CMK (cell line): ENCODE results near the gene PTTG1IP.

ENCODE experiments used
- DNase-seq: peaks from one replicate; pipeline ENCODE4 v3.0.0-alpha.2; 2010; ENCODE audit warnings: low read depth

The PTTG1IP gene

GRCh38 chr21:44823179-44823660, 50.3 kb downstream of the PTTG1IP start:
- DNase-seq: no peak

- DNase-seq: no peak
Measured at GRCh38 chr21:44822484-44823178, 50.9 kb downstream of the PTTG1IP start.

DNA sequence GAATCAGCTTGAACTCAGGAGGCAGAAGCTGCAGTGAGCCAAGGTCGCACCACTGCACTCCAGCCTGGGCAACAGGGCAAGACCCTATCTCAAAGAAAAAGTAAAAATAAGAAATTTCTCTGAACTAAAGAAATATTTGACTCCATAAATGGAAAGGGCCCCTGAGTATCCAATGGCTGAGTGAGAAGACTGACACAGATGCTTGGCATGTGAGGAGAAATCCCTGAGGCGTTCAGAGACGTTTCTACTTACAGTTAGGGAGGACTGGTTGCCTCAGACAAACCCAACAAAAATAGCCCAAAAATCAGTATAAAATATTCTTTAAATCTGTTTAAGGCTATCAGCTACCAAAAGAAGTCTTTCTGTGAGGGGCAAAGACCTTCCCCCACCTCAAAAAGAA, 52.6 kb downstream of the PTTG1IP start:
- no peak for DNase-seq

- DNase-seq: no peak
Measured at GRCh38 chr21:44819283-44820243, 53.9 kb downstream of the PTTG1IP start.

DNA sequence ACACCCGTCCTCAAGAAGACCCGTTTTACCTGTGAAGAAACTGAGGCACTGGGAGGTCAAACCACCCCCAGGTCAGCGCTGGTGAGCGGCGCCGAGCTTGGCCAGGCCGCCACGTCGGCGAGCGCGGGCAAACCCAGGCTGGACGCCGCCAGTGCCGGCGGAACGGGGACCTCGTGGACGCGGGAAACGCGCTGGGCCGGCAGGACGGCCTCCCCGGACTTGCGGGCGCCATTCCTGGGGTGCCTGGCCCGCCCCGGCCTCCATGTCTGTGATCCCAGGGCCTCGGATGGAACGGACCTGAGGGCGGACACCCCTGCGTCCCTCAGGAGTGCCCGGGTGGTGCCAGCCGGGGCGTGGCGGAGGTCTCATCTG, 54.9 kb downstream of the PTTG1IP start:
- no peak for DNase-seq

- DNase-seq: peak; percentile 80
Measured at GRCh38 chr21:44817914-44818639, 55.4 kb downstream of the PTTG1IP start, which contains the start of gene SUMO3. Gene SUMO3 (minus strand): TSS chr21:44818062. CDS start chr21:44817968, 94 bp downstream.

GRCh38 chr21:44817506-44817880, 56.0 kb downstream of the PTTG1IP start:
- peak; percentile 92 for DNase-seq

GRCh38 chr21:44816761-44817505, 56.6 kb downstream of the PTTG1IP start:
- DNase-seq: no peak

DNA sequence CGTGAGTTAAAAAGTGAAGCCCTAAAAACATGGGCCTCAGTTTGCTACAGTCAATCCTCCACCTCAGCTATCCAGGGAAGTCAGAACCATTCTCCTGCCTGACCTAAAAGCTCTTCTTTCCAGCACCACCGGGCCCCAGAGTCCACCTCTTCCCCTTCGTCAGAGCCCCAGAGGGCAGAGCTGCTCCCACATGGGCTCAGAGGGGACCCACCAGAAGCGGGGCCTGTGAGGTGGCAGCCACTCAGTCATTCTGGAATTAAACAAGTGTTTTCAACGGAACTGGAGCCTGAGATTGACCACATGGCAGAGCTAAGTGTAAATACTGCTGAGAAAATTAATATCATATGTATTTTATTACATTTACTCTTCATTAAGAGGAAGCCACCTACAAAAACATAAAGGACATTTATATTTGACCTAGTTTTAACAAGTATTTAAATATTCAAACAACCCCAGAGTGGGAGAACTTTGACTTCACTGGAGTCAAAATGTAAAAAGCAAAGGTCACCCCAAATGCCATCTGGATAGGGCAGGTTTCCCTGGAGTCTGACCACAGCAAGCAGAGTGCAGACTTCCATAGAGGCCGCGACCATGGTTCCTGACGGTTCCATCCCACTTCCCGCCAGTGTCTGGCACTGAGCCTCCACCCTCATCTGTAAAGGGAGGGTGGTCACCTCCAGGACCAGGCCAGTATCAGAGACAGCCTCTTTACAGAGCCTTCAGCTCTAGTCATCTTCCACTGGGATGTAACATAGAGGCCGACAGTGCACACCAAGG, 57.5 kb downstream of the PTTG1IP start:
- DNase-seq: no peak

GRCh38 chr21:44815225-44815624, 58.3 kb downstream of the PTTG1IP start:
- DNase-seq: no peak

GRCh38 chr21:44814498-44815023, 58.9 kb downstream of the PTTG1IP start:
- DNase-seq: no peak

GRCh38 chr21:44813727-44814126, 59.8 kb downstream of the PTTG1IP start:
- DNase-seq: no peak

DNA sequence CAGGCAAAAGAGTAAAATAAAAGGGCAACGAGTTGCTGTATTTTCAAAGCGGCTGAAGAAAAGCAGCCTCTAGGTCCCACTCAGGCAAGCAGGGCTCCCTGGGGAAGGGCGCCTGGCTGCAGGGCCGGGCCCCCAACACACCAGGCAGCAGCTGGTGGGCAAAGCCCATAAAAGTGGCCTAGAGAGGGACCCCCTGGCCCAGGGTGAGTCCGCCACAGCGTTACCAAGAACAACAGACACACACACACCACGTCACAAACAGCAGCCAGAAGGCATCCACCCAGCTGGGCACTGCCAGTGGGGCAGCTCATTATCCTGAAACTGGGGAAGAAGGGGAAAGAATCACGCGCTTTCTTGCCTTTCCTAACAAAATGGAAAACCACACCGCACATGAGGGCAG, 60.3 kb downstream of the PTTG1IP start:
- DNase-seq: no peak

DNA sequence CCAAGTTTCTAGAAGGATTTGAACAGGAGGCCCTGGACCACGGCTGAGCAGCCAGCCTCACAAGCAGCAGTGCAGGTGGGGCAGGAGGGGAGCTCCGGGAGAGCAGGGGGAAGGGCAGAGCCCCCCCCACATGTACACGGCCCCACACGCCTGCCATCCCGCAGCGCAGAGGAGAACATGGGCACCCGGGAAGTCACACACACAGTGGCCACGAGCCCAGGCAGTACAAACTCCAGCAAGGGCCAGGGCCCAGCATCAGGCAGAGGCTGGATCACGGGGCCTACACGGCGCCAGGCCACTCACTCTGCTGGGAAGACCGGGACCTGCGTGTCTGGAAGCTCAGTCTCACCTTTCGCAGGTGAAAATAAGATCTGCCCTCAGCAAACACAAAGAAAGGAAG, 60.9 kb downstream of the PTTG1IP start:
- DNase-seq: no peak

DNA sequence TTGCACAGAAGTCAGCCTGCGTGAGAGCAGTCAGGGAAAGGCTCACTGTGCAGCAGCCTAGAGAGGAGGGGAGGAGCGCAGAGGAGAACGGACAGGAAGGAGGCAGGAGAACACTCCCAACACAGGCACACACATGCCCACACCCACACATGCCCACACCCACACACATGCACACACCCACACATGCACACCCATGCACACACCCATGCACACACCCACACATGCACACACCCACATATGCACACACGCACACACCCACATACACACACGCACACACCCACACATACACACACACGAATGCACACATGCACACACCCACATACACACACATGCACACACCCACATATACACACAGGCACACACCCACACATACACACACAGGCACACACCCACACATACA, 62.7 kb downstream of the PTTG1IP start:
- DNase-seq: no peak

GRCh38 chr21:44805859-44806258, 67.6 kb downstream of the PTTG1IP start:
- DNase-seq: no peak

GRCh38 chr21:44805226-44805625, 68.3 kb downstream of the PTTG1IP start:
- DNase-seq: no peak

DNA sequence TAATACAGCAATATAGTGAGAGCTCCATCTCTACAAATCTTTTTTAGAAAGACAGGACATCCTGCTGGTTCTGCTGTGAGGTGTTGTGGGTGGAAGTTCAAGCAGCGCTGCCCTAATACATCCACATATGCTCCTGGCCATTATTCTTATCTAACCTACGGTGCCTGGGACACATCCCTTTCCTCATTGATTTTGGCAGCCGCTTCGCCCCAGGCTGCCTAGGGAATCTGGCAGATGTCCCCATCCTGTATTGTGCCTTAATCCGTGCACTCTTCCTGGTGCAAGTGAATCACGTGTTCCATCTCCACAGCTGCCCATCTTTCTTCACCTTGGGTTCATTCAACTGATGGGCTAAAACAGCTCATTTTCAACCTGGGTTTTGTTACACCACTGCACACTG, 68.7 kb downstream of the PTTG1IP start:
- no peak for DNase-seq

GRCh38 chr21:44803651-44804050, 69.8 kb downstream of the PTTG1IP start:
- no peak for DNase-seq

DNA sequence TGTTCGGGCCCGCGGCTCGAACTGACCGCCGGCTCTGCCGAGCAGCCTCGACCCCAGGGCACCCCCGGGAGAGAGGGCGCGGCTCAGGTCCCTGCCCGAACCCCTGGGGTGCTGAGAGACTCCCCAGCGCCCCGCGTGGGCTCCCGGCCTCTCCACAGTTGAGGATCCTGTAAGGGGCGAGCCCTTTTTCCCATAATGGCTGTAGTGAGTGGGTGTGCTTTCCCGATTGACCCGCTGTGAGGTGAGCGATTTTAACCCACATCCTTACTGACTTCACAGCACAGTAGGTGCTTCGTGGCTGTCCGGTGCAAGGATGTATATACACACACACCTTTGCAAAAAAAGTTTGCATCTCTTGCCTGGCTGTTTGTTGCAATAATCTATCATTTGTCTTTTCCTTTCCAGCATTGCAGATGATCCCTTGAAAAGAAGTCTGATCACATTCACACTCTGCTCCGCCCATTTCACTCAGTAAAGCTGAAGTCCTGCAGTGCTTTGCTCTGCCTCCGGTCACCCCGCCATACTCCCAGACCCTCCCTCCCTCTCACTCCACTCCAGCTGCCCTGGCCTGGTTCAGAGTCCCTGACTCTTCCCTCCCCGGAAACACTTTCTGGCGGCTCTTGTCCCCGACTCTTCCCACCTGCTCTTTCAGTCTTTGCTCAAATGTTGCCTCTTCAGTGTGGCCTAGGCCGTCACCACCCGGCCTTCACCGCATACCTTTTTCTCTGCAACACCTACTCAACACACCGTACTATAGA, 70.9 kb downstream of the PTTG1IP start:
- DNase-seq: no peak
